DMS 273 (cell line): Measurements from ENCODE around the gene XPO6.

Experiments
- DNase-seq: peaks from one replicate; lab custom pipeline; 2025; ENCODE audit not compliant: unreplicated experiment; lab: John Stamatoyannopoulos, UW

XPO6 gene

DNA sequence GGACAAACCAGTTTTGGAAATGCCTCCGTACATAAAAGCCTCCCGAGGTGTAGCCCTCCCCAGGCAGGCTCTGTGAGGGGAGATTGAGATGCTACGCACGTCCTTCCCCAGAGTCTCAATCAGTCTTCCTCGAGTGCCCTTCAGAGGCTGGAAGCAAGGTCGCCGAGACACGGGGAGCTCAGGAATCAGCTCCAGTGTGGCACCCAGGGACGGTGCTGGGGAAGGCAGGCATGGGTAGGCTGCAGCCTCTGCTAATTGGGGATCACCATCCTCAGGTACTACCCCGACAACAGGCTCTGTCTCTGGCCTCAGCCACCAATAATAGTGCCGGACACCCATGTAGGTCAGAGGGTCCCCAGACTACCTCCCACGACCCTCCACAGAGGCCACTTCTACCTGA lies 120.1 kb downstream of the XPO6 start:
- no peak for DNase-seq

DNA sequence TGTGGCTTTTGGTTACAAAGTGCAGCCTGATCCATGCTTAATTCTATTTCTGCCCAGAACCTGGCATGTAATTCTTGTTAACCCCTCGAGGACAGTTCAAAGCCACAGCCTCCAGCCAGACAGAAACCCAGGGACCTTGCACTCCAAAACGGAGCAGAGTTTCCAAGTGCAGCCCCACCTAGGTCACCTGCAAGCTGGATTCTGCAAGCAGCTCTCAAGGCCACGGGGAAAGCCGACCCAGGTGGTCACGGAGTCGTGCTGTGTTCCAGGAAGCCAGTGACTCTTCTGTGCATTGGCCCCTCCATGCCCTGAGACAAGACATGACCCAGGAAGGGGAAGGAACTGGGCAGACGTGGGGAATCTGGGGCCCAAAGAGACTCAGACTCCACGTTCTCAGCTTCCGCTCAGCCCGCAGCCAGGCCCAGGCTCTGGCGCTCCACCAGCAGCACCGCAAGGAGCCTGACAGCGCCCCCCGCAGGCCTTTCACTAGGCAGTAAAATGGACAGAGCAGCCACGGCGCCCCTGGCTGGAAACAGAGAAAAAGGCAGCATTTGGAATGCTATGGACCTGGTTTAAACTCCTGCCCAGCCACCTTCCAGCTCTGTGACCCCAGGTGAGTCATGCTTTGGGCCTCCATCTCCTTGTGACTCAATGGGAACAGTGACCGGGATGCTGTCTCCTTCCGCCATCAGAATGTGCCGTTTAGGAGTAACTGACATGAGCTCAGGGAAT lies 121.0 kb downstream of the XPO6 start:
- peak; percentile 44 for DNase-seq

DNA sequence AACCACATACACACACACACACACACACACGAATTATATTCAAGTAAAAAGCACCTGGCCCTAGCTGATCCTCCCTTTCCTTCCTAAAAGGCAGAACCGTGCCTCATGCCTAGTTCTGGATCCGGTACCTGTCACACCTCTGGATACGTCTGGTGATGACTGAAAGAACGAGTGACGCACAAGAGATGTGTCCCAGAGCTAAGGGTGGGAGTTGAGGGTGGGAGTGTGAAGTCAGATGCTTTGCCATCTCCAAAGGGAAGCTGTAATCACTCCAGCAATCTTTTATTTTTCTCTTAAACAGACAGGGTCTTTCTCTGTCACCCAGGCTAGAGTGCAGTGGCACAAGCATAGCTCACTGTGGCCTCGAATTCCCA lies 121.8 kb downstream of the XPO6 start:
- no peak for DNase-seq

DNA sequence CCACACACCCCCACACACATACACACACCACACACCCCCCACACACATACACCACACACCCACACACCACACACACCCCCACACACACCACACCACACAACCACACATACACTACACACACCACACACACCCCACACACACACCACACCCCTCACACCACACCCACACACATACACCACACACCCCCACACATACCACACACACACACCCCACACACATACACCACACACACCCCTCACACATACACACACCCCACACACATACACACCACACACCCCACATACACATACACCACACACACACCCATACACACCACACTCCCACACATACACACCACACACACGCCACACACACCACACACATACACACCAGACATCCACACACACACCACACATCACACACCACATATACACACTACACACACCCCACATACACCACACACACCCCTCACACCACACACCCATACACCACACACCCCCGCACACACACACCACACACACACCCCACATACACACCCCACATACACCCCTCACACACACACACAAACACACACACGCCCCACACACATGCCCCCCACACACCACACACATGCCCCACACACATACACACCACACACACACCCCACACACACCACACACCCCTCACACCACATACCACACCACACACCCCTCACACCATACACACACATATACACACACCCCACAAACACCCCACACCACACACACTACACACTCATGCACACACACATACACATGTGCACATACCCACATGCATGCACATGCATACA lies 122.4 kb downstream of the XPO6 start:
- DNase-seq = no peak

DNA sequence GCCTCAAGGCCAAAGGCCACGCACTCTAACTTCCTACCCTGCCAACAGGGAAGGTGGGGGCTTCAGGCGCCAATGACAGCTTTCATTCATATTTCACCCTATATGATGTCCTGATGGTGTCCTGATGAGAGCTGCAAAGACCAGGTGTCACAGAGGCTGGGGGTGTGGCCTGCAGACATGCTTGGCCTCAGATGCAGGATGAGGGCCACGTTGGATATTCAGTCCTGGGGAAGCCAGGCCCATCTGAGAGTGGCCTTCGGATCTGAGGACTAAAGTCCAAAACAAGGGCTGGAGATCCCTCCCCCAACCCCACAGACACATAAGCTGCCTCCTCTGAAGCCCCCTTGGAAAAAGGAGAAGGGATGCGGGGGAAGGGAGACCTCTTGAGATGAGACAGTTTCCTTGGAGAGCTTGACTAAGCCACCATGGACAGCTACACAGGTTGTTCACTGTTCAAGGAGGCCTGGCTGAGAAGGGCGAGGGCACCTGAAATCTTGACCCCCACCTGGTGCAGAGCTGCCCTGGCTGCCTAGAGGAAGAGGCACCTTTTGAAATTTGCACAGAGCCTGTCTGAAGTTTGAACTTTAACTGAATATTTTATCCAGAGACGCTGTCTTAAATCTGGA lies 124.0 kb downstream of the XPO6 start:
- DNase-seq = peak; percentile 38

DNA sequence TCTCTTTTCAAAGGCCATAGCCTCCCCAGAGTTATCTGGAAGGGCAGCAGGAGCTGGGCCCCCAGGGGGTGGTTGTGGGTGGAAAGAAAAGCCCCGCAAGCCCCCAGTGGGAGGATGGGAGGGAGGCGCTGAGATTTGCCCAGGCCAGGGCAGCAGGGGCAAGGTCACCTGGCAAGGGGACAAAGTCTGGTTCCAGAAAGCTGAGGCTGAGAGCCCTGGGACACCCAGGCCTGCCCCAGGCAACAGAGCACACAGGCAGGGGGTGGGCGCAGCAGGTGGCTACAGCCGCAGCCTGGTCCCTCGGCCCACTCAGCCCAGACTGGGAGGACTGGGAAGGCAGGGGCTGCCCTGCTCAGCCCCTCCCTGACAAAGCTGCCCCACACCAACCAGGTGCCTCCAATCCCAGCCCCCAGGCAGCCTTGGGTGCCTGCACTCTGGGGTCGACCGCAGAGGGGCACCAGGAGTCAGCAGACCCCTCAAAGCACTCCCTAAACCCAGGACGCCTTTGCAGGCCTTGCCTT lies 124.6 kb downstream of the XPO6 start:
- no peak for DNase-seq

DNA sequence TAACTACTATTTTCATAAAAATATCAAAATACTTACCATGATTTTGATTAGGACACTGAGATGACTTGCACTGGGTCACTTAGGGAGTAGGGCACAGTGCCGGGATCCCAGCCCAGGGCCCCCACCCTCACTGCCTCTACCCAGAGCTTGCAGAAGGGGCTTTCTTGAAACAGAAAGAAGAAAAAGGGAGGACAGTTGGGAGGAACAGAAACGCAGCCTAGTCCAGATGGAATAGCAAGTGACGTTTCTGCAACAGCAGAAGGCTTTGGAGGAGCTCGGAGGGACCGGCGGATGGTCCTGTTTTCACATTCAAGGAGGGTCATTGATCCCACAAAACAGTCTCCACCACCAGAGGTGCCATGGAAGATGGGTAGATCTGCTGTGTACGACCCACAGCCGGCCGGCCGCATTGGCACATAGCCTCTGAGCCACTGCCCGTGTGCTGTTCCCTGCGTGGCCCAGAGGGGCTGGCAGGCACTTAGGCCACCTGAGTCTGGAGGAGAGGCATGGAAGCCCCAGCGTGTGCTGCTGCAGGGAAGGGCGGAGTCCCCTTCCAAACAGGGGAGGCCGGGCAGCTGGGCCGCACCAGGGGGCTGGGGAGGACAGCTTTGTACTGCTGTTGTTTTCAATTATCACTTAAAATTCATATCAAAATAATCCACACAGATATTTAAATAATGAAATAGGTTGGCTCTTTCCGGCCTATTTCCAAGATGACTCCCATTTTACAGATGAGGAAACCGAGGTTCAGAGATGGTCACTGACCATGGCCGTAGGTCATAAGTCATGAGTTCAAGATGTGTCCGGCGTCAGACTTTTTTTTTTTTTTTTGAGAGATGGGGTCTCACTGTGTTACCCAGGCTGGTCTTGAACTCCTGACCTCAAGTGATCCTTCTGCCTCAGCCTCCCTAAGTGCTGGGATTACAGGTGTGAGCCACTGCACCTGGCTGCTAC lies 125.3 kb downstream of the XPO6 start:
- peak; percentile 38 for DNase-seq

DNA sequence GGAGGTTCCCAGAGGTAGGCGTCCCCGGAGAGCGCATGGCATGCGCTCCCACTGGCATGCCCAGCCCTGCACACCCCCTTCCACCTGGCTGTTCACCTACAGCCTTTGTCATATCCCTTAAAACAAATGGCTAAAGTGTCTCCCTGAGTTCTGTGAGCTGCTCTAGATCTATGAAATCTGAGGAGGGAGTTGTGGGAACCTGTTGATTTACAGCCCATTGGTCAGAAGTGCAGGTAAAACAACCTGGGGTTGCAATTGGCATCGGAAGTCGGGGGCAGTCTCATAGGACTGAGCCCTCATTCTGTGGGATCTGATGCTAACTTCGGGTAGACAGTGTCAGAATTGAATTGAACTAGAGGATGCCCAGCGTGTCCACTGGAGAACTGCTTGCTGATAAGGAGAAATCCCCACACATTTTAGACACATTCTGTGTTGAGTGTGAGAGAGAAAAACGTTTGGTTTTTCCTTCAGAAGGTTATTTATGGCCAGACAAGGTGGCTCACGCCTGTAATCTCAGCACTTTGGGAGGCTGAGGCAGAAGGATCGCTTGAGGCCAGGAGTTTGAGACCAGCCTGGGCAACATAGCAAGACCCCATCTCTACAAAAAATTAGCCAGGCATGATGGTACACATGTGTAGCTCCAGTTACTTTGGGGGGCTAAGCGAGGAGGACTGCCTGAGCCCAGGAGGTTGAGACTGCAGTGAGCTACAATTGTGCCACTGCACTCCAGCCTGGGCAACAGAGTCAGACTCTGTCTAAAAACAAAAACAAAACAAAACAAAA lies 126.2 kb downstream of the XPO6 start:
- no peak for DNase-seq

DNA sequence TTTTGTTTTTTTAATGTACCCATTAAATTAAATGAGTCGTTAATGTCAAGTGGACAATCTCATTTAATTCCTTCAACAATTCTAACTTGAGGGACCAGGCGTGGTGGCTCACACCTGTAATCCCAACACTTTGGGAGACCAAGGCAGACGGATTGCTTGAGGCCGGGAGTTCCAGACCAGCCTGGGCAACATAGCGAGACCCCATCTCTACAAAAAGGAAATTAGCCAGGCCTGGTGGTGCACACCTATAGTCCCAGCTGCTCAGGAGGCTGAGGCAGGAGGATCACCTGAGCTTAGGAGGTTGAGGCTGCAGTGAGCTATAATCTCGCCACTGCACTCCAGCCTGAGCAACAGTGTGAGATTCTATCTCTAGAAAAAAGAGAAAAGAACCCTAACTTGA lies 127.6 kb downstream of the XPO6 start:
- DNase-seq = no peak

DNA sequence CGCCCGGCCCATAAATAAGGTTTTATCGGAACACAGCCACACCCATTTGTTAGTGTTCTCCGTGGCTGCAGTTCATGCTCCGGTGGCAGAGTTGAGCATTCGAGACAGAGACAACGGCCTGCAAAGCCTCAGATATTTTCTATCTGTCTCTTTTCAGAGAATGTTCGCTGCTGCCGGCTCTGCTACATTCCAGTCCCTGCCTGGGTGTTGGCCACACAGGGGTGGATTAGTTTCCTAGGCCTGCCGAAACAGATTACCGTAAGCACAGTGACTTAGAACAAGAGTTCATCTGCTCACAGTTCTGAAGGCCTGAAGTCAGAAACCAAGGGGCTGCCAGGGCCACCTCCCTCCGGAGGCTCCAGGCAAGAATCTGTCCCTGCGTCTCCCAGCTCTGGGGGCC lies 129.1 kb downstream of the XPO6 start:
- no peak for DNase-seq

DNA sequence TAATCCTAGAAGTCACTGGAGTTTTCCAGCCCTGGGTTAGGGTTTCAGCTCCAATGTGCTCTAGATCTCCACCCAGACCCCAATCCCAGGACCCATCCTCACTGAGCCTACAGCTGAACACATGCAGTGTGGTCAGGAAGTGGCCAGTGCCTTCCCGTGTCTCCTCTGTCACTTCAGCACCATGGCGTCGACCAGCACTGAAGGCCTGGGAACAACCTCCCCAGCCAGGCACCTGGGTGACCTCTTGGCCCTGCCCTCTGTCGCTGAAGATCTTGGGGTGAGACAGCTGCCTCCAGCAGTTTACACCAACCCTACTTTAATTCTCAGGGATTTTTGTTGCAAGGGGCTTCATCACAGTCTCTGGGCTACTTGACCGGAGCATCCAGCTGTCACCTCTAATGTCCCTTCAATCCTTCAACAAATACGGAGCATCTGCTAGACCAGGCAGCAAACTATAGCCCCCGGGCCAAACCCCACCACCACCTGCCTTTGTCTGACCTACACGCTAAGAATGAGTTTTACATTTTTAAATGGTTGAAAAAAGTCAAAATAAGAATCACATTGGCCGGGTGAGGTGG lies 130.3 kb downstream of the XPO6 start:
- no peak for DNase-seq

DNA sequence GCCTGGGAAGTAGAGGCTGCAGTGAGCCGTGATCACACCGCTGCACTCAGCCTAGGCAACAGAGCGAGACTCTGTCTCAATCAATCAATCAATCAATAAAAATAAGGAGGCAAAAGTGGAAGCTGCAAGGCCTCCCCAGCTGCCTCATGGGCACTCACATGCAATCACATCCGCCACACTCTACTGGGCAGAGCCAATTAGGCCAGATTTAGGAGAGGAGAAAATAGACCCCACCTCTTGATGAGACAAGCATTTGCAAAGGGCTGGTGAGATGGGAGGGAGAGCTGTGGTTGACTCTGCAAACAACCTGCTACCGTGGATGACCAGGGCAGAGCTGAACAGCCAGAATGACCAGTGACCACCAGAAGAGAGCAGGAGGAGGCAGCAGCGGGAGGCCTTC lies 133.5 kb downstream of the XPO6 start:
- DNase-seq = no peak

DNA sequence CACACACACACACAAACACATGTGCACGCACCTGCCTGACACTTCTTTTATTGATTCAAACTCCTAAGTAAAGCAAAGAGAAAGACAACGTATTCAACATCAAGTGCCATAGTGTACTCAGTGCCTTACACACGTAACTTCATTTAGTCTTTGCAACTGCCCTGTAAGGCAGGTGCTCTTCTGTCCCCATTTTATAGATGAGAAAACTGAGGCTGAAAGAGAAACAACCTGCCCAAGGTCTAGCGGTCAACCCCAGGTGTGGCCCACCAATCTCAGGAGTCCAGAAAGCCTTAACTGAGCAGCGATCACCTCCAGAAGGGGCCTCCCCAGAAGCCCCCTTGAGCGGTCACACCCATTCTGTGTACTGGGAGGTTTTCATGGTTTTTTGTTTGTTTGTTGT lies 137.9 kb downstream of the XPO6 start:
- DNase-seq = no peak

DNA sequence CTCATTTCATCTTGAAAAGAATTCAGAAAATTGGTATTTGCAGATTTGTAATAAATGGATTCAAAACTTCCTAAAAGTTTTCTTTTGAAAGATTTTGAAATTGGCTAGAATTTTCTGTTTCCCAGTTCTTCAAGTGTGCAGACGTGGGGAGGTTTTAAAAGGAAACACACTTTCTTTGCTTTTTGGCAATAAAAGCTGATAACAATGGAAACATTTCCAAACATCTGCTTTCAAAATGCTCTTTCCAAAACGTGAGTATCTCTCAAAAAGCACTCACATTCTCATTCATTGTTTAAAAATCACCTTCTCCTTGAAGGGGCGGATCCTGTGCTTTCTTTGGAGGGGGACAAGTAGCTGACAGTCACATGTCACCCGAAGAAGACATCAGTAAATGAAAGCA lies 139.7 kb downstream of the XPO6 start:
- DNase-seq = no peak

DNA sequence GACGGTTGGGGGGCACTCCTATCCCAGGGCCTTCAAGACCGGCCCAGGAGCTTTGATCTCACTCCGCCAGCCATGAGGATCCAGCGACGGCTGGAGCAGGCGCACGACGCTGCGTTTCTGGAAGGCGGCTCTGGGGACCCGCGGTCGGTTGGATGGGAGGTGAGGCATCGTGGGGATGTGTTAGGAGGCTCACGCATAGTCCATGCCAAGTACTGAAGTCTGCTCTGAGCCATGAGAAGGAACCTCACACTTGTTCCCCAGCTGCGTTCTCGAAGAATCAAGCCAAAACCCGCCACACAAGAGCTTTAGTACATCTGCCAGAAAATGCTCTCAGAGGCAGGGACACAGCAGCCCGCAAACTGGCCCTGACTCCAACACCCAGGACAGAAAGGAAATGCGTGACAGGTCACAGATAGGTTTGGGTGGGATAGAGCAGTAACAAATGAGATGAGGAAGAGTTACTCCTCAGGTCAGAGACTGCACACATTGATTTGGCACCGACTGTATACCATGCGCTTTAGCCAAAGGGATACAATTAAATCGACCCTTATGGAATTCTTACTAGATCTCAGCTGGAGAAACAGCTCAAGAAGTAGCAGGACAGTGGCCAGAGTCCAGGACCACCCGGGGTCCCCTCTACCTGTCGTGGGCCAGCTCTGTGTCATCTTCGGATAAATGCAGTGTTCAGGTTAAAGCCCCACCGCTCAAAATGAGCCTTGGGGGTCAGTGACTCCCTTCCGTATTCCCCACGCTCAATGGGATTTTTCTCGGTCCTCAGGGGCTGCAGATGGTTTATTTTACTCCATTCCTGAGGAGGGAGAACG lies 141.6 kb downstream of the XPO6 start:
- peak; percentile 60 for DNase-seq

DNA sequence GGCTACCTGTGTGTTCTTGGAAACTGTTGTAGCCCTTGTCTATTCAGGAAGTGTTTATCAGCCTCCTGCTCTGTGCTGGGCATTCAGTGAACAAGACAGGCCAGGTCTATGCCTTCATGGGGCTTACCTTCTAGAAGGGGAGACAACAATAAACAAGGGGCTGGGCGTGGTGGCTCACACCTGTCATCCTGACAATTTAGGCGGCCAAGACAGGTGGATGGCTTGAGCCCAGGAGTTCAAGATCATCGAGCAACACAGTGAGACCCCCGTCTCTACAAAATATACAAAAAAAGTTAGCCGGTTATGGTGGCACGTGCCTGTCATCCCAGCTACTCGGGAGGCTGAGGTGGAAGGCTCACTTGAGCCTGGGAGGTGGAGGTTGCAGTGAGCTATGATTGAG lies 142.8 kb downstream of the XPO6 start:
- DNase-seq = no peak

DNA sequence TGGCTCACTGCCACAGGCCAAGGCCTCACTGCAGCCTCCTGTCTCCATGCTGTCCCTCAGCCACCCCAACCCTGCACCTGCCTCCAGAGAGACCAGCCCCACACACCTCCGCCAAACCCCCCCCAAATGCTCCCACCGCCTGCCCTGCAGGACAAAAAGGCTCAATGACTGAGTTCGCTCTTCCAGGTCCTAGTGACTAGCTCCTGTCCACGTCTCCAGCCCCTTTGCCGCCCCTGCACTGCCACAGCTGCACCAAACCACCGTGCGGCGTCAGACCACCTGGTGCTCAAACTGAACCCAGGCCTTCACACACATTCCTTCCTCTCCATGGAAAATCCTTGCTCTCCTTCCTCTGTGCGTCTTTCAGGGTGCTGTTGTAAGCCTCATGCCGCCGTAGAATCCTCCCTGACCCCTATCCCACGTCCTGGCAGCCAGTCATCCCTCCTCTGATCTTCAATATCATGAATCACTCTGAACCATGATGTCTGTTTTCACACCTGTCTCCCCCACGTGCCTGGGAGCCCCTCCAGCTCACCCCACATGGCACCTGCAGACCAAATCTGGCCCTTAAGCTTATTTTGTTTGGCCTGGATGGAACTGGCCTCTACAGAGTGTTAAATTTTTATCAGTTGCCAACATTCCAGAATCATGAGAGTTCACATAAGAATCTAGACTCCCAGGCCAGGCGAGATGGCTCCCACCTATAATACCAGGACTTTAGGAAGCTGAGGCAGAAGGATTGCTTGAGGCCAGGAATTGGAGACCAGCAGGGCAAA lies 144.0 kb downstream of the XPO6 start:
- DNase-seq = no peak

DNA sequence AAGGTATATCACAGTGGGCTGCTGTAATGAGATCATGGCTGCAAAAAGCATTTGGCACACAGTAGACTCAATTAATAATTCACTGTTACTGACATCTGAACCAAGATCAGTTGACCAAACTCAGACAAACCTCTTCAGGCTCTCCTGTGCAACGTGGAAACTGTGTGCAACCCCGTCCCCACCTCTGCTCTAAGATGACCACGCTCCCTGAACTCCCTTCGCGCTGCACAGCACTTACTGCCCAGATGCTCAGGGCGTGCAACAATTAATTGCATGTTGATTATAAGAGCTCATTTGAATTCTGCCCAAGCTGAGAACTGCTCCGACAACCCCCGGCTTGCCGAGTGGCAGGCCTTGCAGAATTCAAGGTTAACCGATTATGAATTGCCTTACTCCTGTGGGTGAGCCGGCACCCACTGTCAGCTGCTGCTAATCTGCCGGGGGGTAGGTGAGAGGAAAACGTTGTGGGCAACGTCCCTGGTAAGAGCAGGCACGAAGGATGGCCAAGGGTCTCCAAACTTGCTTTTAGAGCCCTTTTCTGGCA lies 147.0 kb downstream of the XPO6 start:
- DNase-seq = peak; percentile 55
